ENCODE results near the gene ABL1. TPM values are rescaled to one million over a fixed set of nuclear protein-coding genes. Genes with fewer than 3 reads are reported as not detected.

ABL1 gene
- 17.8 and 29.1 TPM in 2 replicates for total RNA-seq

DNA sequence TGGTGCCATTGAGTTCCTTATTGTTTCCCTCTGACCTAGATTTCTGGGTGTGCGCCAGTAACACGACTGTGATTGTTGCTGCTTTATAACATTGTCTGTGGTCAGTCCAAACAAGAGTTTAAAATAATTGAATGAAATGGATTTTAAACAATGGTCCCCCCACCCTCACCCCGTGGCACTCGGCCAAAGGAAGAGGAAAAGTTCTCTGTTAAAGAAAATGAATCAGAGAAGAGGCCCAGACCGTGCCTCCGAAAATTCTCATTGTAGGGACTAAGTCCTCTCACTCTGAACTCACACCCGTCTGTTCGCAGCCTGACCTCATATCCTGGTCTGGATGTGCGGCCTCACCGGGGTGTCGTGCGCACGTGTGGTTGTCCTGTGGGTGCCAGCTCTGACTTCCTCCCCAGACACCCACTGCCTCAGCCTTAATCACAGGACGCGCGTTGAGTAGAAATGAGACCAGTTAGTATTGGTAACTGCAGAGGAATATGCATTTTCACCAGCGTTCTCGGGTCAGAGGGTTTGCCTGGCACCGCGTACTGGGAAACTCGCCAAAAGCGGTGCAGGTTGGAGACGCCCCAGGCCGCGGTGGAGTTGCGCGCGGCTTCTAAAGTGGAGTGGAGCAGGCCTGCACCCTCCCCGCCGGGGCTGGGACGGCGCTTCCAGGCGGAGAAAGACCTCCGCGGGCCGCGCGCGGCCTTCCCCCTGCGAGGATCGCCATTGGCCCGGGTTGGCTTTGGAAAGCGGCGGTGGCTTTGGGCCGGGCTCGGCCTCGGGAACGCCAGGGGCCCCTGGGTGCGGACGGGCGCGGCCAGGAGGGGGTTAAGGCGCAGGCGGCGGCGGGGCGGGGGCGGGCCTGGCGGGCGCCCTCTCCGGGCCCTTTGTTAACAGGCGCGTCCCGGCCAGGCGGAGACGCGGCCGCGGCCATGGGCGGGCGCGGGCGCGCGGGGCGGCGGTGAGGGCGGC lies at the start of gene ABL1:
Gene ABL1, plus strand, starts transcription at position 884 of the 966 bp plus-strand sequence. CDS start 193 bp downstream, outside the sequence.

GRCh38 chr9:130896233-130897014 lies 61.4 kb downstream of the ABL1 start, which contains the start of gene QRFP:
Gene QRFP, minus strand, starts transcription at chr9:130896812. Its CDS starts 2,974 bp downstream, at chr9:130893838.

Other genes starting within 250 kb of the ABL1 start
- not detected in 2 replicates for gene PRDM12, start 170.7 kb upstream of the ABL1 start, total RNA-seq
- gene EXOSC2, start 141.5 kb upstream of the ABL1 start, total RNA-seq: 16.8 and 28.3 TPM in 2 replicates
- gene QRFP, start 61.6 kb downstream of the ABL1 start, total RNA-seq: not detected in 2 replicates
- gene FIBCD1, start 104.0 kb downstream of the ABL1 start, total RNA-seq: not detected in 2 replicates
- gene LAMC3, start 173.9 kb downstream of the ABL1 start, total RNA-seq: 0.22 and 1.5 TPM in 2 replicates